Left cardiac atrium (tissue), 4 donors: ENCODE results near the gene ASCC2. TPM values are rescaled to one million over a fixed set of nuclear protein-coding genes. Genes with fewer than 3 reads are reported as not detected.

Source experiments
- ATAC-seq, 2 donors: fragments of 200-7000 bp; cut with Tn5 transposase; one replicate each; pipeline ENCODE4 v1.9.1; 2020; ENCODE audit warnings: mild to moderate bottlenecking in 2 of 2, moderate library complexity in 2 of 2
- DNase-seq: peaks from one replicate; pipeline ENCODE4 v3.0.0-alpha.2; 2020
- intact Hi-C, 2 donors: fragments of 100-400 bp; cut with DNase I; formaldehyde crosslinking; loops; one replicate each; pipeline versions ENCODE4 v1.14.1 to v1.15.1; 2022 to 2023
- total RNA-seq, 2 donors: library from RNA; stranded (reverse); fragmentation: NEBNext Ultra II Directional; extraction: Animal tissue kit (Norgen Biotek cat#: 25700); gene quantifications; one replicate each; pipeline ENCODE4 v1.2.1, GENCODE V29; 2021
- donor health status: DM: no; HTN: yes; CAD: no.
- donor health status: DM: no; HTN: yes; CAD: no; lungs with severe emphysema.
- donor health status: DM: yes; HTN: yes; CAD: no.
- donor health status: Dilated cardiomyopathy.

Gene ASCC2
- total RNA-seq, 2 donors from 2014 or later = 34.6 to 52.6 TPM

DNA sequence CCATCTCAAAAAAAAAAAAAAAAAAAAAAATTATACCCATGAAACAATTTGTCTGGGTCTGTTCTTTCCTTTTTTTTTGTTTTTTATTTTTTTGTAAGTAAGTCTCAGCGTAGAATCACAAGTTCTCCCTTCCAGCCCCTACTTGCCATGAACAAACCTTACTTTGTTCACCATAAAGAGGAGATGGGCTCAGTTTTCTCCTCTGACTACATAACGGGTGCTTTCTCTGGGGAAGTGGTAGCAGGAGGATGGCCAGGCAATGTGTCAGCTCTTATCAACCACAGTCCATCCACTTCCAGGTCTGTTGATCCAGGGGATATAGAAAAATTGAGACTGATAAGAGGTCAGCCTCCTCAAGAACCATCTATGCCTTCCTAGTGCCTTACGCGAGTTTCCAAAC lies 11.0 kb downstream of the ASCC2 start:
- intact Hi-C loops = no loop called here
- ATAC-seq = no peak
- DNase-seq = no peak

- ATAC-seq (no peak), DNase-seq (no peak)
- intact Hi-C loops = no loop called here
Observed at GRCh38 chr22:29825578-29825977, 12.5 kb downstream of the ASCC2 start.

- peak; percentile 79 for DNase-seq
- no peak for ATAC-seq
- intact Hi-C loops = no loop called here
Observed at GRCh38 chr22:29824677-29825076, 13.4 kb downstream of the ASCC2 start.

DNA sequence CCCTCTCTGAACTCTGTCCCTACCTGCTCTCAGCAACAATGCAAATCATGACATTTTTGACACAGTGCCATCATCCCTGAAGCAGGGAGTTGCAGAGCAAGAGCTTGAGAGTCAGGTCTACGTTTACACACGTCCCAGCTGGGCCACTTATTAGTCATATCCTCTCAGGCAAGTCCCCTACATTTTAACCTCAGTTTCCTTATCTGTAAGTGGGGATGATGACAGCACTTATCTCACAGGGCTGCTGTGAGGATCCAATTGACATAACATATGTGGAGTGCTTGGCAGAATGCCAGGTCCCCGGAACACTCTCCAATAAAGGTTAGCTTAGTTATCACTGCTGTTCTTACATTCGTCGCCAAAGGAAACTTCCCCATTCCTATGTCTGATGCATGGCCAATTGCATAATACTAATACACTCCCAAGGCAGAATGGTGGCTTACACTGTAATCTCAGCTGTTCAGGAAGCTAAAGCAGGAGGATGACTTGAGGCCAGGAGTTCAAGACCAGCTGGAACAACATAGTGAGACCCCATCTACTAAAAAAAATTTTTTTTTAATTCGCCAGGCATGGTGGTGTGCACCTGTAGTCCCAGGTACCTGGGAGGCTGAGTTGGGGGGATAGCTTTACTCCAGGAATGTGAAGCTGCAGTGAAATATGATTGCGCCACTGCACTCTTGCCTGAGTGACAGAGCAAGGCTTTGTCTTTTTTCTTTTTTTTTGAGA lies 16.6 kb downstream of the ASCC2 start:
- intact Hi-C loops = no loop called here
- ATAC-seq = peak; percentile 75 to 94
- DNase-seq = peak; percentile 95

- intact Hi-C loops = no loop called here
- DNase-seq (no peak), ATAC-seq (peak; percentile 7 to 13)
Observed at GRCh38 chr22:29820961-29821290, 17.1 kb downstream of the ASCC2 start.

GRCh38 chr22:29819501-29819900 lies 18.6 kb downstream of the ASCC2 start:
- no peak for ATAC-seq
- DNase-seq = no peak
- intact Hi-C loops = no loop called here

DNA sequence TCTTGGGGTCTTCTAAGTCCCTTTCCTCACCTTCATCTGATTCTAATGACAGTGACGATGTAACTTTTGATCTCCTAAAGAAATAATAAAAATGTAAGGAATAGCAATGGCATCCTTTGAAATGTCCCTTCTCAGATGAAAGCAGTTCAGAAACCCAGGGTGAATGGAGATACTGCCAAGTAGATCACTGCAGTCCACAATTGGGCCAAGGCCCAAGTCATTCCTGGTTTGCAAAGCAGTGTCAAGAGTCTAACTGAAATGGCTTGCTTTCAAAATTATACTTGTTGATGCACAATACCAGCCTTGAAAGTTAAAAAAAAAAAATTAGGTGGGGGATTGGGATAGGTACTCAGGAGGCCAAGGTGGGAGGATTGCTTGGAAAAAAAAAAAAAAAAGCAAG lies 20.4 kb downstream of the ASCC2 start:
- ATAC-seq (no peak), DNase-seq (no peak)
- intact Hi-C loops = no loop called here

GRCh38 chr22:29816980-29817379 lies 21.1 kb downstream of the ASCC2 start:
- ATAC-seq (no peak), DNase-seq (no peak)
- intact Hi-C loops = no loop called here

- no peak for DNase-seq
- no peak for ATAC-seq
- intact Hi-C loops = no loop called here
Observed at GRCh38 chr22:29816539-29816938, 21.5 kb downstream of the ASCC2 start.

GRCh38 chr22:29816128-29816527 lies 21.9 kb downstream of the ASCC2 start:
- DNase-seq (peak; percentile 79), ATAC-seq (peak; percentile 73 to 83)
- intact Hi-C loops = no loop called here

DNA sequence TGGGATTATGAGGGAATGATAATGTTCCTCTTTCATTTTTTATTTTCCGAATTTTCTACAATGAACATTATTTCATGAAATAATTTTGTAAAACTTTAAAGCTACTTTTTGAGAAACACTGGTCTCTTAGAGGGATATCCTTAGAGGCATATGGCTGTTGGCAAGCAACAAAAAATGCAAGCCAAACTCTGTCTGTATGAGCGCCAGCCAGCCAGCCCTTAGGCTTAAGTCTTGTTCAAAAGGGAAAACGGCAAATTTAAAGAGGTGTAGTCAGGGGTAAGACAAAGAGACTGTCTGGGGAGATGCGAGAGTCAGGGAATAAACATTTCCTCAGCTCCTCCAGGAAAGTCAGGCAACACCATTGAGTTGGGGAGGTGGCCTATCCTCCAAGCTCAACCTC lies 22.5 kb downstream of the ASCC2 start:
- DNase-seq (no peak), ATAC-seq (peak; percentile 28 to 29)
- intact Hi-C loops = no loop called here

DNA sequence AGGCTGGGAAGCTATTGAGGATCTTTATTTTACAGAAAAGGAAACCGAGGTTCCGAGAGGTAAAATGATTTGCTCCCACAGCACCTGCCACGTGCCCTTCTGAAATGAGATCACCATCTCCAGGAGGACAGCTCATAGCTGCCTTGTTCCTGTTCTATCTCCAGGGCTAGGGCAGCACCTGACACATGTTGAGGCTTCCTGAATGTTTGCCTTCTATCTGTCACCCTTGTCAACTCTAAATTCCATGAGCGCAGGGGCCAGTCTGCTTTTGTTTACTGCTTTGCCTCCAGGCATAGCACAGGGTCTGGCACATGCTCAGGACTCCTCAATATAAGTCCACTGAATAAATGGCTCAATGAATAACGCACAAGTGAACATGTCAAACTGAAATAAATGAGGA lies 24.1 kb downstream of the ASCC2 start:
- DNase-seq = no peak
- ATAC-seq = no peak
- intact Hi-C loops = no loop called here

- ATAC-seq (no peak), DNase-seq (no peak)
- intact Hi-C loops = no loop called here
Observed at GRCh38 chr22:29813563-29813962, 24.5 kb downstream of the ASCC2 start.

DNA sequence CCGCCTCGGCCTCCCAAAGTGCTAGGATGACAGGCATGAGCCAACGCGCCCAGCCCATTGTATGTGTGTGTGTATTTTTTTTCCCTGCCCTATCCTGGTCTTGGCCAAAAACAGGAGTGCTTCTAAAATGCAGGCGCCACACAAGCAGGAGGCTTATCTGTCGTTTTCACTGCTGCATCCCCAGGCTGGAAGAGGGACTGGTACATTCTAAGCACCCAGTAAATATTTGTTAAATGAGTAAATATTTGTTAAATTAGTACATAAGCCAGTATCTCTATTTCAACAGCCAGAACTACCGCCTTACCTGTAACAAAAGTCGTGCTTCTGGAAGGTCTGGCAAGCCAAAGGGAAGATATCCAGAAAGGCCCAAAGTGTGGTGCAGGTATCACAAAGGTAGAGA lies 24.9 kb downstream of the ASCC2 start:
- intact Hi-C loops = no loop called here
- no peak for ATAC-seq
- DNase-seq = no peak

DNA sequence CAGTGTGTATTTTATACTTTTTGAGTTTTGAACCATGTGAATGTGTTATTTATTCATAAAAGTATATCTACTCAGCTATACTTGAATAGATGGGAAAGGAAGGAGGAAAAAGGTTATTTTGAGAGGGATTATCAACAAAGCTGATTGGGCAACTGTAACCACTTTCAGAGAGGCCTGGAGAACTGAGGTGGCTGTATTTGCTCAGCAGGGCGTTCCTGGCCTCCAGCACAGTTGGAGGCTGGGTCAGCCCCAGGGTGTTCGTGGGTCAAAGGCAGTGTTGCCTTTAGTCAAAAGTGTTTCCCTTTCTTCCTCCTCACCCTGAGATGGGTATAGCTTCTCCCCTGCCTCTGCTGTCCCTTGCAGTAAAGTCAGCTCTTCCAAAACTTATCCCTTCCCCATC lies 26.7 kb downstream of the ASCC2 start:
- ATAC-seq (no peak), DNase-seq (no peak)
- intact Hi-C loops = no loop called here

- intact Hi-C loops = no loop called here
- no peak for ATAC-seq
Observed at GRCh38 chr22:29810216-29810615, 27.9 kb downstream of the ASCC2 start.

GRCh38 chr22:29806196-29806595 lies 31.9 kb downstream of the ASCC2 start:
- no peak for DNase-seq
- no peak for ATAC-seq
- intact Hi-C loops = no loop called here

More at GRCh38 chr22:29810216-29810615, 27.9 kb downstream of the ASCC2 start:
- no peak for DNase-seq

GRCh38 chr22:29804985-29805384 lies 33.1 kb downstream of the ASCC2 start:
- intact Hi-C loops = no loop called here
- DNase-seq (no peak), ATAC-seq (no peak)

DNA sequence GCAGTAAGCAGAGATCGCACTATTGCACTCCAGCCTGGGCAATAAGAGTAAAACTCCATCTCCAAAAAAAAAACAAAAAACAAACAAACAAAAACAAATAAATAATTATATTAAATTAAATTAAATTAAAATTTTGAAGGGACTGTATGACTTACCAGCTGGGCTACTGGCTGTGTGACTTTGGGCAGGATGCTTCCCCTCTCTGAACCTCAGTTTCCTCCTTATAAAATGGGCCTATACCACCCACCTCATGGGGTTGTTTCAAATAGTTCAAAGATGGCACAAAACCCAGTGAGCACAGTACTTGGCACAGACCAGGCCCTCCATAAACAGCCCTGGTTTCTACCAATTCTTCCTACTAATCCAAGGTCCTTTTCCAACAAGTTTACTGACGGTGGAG lies 34.9 kb downstream of the ASCC2 start:
- intact Hi-C loops = no loop called here
- DNase-seq = no peak
- ATAC-seq = no peak

DNA sequence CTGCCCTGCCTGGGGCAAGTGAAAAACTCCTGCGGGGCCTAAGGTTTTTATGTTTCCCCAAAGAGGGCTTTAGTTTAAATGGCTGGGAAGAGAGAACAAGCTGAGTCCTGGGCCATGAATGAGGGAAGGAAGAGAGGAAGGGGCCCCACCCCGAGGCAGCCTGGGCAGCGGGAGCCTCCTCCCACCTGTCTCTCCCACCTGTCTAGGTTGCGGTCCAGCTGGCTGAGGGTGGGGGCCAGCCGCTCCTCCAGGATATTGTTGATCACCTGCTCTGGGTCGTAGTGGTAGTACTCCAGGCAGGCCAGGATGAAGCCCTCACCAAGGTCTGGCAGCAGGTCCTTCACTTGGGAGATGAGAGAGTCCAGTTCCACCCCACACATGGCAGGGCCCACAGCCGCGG lies 36.3 kb downstream of the ASCC2 start:
- no peak for ATAC-seq
- DNase-seq = no peak
- intact Hi-C loops = no loop called here

DNA sequence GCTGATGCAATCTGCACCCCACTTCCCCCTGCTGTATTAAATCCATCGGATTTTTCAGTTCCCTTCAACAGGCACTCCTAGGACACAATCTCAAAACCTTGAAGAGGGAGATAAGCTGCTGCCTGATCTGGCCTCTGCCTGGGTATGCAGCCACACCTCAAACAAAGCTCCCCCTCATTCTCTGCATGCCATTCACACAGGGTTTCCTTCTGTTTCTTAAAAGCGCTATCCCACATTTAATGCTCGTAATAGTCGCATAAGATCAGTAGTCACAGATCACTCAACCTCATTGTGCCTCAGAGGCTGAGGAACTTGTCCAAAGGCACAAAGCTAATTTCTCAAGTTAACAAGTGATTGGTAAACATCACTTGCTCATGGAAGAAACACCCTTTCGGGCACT lies 36.9 kb downstream of the ASCC2 start:
- intact Hi-C loops = no loop called here
- peak; percentile 1 to 38 for ATAC-seq
- no peak for DNase-seq

DNA sequence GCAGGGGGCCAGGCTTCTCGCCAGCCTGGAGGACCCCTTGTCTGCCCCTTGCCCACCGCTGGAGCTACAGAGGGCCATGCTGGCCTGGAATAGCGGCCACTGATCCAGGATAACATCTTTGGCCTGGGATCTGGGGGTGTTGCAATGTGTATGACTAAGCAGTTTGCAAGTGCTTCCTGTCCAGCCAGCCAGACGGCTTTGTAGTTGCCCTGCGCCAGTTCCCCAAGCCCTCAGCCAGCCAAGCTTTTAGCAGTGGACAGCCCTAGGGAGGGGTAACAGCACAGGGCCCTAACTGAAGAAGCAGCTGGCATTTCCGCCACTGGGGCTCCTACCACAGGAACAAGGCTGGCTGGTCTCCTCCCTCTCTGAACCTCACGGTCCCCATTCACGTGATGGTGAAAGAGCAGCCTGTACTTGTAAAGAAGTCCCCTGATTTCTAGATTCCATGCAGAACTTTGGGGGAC lies 38.8 kb downstream of the ASCC2 start:
- ATAC-seq (peak; percentile 96 to 97), DNase-seq (peak; percentile 93)
- intact Hi-C loops = no loop called here
